Vagina (tissue), 2 donors: Measurements from ENCODE around the gene MAP2K2.

ENCODE experiments used
- CTCF ChIP-seq, 3 experiments: fragments of 450-650 bp in 2 of 3; fragments of 200-600 bp in 1 of 3; sonication (generic) in 1 of 3; IDR thresholded peaks; one replicate each; pipeline ENCODE4 v1.5.1; 2017 to 2019; ENCODE audit warnings: antibody characterized with exemption in 3 of 3, mild to moderate bottlenecking in 2 of 3, moderate library complexity in 2 of 3
- POLR2A ChIP-seq, 2 donors: fragments of 450-650 bp; IDR thresholded peaks; one replicate each; pipeline ENCODE4 v1.6.1; 2017; ENCODE audit warnings: antibody characterized with exemption in 2 of 2, mild to moderate bottlenecking in 2 of 2, moderate library complexity in 2 of 2
- POLR2AphosphoS5 ChIP-seq, 2 donors: sonication (generic); formaldehyde crosslinking; IDR thresholded peaks; one replicate each; pipeline ENCODE4 v1.9.0; 2017; ENCODE audit warnings: antibody characterized with exemption in 2 of 2, mild to moderate bottlenecking in 2 of 2, low read depth in 1 of 2; ENCODE audit not compliant: insufficient read depth in 1 of 2

DNA sequence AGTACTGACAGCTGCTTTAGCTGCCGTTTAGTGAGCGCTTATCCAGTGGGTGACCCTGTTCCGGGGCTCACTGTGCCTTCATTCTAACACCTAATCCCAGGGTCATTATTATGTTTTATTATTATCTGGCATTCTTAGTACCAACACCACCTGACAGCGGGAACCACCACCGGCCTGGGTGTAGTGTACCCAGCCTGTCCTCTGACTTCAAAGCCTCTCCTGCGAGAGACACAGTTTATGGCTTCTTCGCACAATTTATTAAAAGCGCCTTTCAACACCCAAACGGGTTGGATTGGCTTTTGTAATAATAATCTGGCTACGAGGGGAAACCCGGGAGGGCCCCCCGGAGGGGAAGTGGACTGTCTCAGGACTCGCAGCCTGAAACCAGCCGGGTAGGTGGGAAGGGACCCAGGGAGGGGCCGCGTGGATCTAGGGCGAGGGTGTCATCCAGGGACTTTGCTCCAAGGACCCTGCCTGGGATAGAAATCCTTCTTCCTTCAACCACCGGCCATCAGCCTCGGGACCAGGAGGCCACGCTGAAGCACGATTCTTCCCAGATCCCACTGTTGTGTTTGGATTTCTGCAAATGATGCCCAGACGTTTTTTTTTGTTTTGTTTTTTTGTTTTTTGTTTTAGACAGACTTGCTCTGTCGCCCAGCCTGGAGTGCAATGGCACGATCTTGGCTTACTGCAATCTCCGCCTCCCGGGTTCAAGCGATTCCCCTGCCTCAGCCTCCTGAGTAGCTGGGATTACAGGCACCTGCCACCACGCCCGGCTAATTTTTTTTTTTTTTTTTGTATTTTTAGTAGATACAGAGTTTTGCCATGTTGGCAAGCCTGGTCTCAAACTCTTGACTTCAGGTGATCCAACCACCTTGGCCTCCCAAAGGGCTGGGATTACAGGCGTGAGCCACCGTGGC, 55.6 kb downstream of the MAP2K2 start:
- TF ChIP-seq CTCF (IDR thresholded peaks at IDR 0.05) (no peak), POLR2A (IDR thresholded peaks at IDR 0.05) (no peak), POLR2AphosphoS5 (IDR thresholded peaks at IDR 0.05; ENCODE audit: insufficient read depth in 1 of 2, low read depth in 1 of 2) (no peak)
